ENCODE measurements around the gene P4HB. TPM values are rescaled to one million over a fixed set of nuclear protein-coding genes. Genes with fewer than 3 reads are reported as not detected.
A peak's percentile ranks its signal among the peaks of the same experiment; 100 is the strongest.

The P4HB gene
- total RNA-seq, 1 donor from 2014 or later, result 267 TPM

DNA sequence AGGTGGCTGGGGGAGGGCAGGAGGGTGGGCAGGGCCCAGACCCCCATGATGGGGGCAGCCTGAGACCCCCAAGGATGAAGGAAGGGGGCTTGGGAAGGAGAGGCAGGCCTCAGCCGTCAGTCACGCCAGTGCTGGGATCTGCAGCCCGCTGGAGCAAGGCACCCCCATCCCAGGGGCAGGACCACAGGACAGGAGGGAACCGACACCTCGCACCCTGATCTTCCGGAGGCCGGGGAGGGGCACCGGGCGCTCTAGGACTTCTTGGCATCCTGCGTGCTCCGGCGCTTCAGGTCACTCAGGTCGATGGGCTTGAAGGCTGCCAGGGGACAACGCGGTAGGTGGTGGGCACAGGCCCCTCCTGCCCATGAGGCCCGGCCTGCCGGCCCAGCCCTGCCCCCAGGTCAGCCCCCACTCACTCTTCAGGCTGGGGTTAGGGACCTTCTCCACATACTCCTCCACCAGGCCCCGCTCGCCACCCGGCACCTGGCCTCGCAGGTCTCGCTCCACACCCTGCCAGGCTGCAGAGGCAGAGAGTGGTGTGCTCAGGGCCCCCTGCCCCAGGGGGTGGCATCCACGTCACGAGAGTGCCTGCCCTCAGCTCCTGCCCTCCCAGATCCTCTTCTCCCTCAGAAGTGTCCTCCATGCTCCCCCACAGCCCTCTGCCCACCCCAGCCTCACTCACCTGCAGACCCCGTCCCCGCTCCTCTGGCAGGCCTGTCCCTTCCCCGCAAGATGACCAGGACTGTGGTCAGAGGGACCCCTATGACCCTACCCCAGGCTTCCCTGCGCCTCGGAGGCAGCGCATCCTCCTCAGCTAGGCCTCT is 37.1 kb downstream of the P4HB start:
- H3K4me1 ChIP-seq, result peaks cover 32% of the 10 kb centered on the region
- intact Hi-C loops (cut with micrococcal nuclease), result no loop called here
- no peak for DNase-seq
- no peaks in the 10 kb centered on the region for H3K27me3 ChIP-seq (ENCODE audit: low read depth)
- peaks cover 10% of the 10 kb centered on the region for H3K36me3 ChIP-seq
- TF ChIP-seq CTCF (IDR thresholded peaks at IDR 0.05; ENCODE audit: borderline replicate concordance), result no peak
- no peaks in the 10 kb centered on the region for H3K9me3 ChIP-seq (replicated peaks)
- H3K4me3 ChIP-seq, result no peak overlapping the region
- H3K27ac ChIP-seq (replicated peaks), result peak overlapping the region; percentile 93

DNA sequence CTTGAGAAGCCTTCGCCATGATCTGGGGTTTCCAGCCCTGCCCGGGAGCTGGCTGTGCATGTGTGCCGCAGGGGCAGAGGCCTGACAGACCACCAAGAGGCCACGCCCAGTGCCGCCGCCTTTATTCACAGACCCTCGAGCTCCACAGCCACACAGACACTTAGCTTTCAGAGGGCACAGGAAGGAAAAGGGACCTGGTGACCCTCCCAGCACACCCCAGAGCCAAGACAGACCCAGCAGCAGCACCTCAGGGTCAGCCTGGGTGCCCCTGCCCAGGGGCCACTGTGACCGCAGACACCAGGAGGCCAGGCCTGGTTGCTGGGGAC is 38.1 kb downstream of the P4HB start:
- Histone ChIP-seq H3K27ac (replicated peaks) (peak overlapping the region; percentile 93), H3K36me3 (peaks cover 10% of the 10 kb centered on the region), H3K27me3 (ENCODE audit: low read depth) (no peaks in the 10 kb centered on the region), H3K4me1 (peaks cover 32% of the 10 kb centered on the region), H3K9me3 (replicated peaks) (no peaks in the 10 kb centered on the region), H3K4me3 (no peak overlapping the region)
- no peak for DNase-seq
- intact Hi-C loops (cut with micrococcal nuclease), result no loop called here
- TF ChIP-seq CTCF (IDR thresholded peaks at IDR 0.05; ENCODE audit: borderline replicate concordance), result no peak

DNA sequence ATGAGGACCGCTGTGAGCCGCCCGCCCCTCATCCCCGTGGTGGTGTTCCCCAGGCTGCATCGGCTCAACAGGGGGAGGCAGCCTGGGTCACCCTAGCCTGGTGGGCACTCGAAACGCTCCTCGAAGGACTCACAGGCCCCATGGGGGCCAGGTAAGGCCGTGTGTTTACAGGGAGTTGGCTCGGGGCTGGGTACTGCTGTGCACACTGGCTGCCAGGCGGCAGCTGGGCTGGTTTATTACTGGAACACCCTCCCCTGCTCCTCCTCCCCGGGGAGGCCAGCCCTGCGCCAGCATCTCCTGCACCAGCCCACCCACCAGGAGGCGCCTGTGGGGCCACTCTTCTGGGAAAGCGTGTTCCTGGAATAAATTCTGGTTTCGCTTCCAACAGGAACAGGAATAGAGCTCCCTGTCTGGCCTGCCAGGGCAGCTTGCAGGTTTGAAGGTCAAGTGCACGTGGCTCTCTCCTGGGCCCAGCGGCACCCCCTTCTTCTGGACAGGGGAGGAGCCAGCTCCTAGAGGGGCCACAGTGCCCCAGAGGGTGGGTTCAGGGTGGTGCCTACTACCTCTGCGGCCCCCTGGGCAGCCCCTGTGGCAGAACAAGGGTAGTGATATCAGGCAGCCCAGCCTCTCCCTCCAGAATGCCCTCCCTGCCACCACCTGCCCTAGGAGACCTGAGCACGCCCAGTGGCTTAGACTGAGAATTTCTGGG is 38.6 kb downstream of the P4HB start:
- Histone ChIP-seq H3K9me3 (replicated peaks) (no peaks in the 10 kb centered on the region), H3K27ac (replicated peaks) (peak overlapping the region; percentile 93), H3K36me3 (peaks cover 10% of the 10 kb centered on the region), H3K4me3 (no peak overlapping the region), H3K4me1 (peaks cover 32% of the 10 kb centered on the region), H3K27me3 (ENCODE audit: low read depth) (no peaks in the 10 kb centered on the region)
- peak; percentile 84 for DNase-seq
- intact Hi-C loops (cut with micrococcal nuclease), result no loop called here
- peak; percentile 79 for TF ChIP-seq CTCF (IDR thresholded peaks at IDR 0.05; ENCODE audit: borderline replicate concordance)

DNA sequence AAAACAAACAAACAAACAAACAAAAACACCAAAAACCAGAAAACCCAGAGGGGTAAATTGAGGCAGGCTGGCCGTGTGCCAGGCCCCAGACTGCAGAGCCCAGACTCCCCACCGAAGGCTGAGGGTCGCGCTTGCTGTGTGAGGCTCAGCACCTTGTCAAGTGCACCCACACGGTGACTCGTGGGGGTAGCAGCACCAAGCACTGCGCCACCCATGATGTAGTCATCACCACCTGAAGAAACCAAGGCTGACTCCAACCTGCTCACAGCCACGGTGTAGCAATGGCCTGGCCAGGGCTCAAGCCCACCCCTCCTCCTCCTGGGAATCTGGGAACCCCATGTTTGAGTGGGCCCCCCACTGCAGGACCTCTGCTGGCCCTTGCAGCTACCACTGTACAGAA is 39.2 kb downstream of the P4HB start:
- Histone ChIP-seq H3K27ac (replicated peaks) (peak overlapping the region; percentile 93), H3K4me1 (peaks cover 32% of the 10 kb centered on the region), H3K4me3 (no peak overlapping the region), H3K27me3 (ENCODE audit: low read depth) (no peaks in the 10 kb centered on the region), H3K36me3 (peaks cover 10% of the 10 kb centered on the region), H3K9me3 (replicated peaks) (no peaks in the 10 kb centered on the region)
- intact Hi-C loops (cut with micrococcal nuclease), result no loop called here
- no peak for TF ChIP-seq CTCF (IDR thresholded peaks at IDR 0.05; ENCODE audit: borderline replicate concordance)
- DNase-seq, result no peak

GRCh38 chr17:81819708-81820107 is 40.6 kb downstream of the P4HB start:
- Histone ChIP-seq H3K9me3 (replicated peaks) (no peaks in the 10 kb centered on the region), H3K4me1 (peaks cover 20% of the 10 kb centered on the region), H3K27ac (replicated peaks) (no peak overlapping the region), H3K36me3 (peaks cover 10% of the 10 kb centered on the region), H3K27me3 (ENCODE audit: low read depth) (peaks cover 9% of the 10 kb centered on the region), H3K4me3 (no peak overlapping the region)
- no peak for DNase-seq
- TF ChIP-seq CTCF (IDR thresholded peaks at IDR 0.05; ENCODE audit: borderline replicate concordance), result no peak
- intact Hi-C loops (cut with micrococcal nuclease), result no loop called here

Measured in left ventricle myocardium inferior (tissue), 1 donor.